GM23248 (cell line): Measurements from ENCODE around the gene TMED1. TPM values are rescaled to one million over a fixed set of nuclear protein-coding genes. Genes with fewer than 3 reads are reported as not detected.
A peak's percentile ranks its signal among the peaks of the same experiment; 100 is the strongest.

Experiments
- DNase-seq: peaks from one replicate; pipeline ENCODE4 v3.0.0-alpha.2; 2015
- H2AFZ ChIP-seq: fragments of 200-600 bp; sonication (generic); 2 replicates; pipeline ENCODE4 v1.6.1; 2016; ENCODE audit warnings: antibody characterized with exemption
- H3F3A ChIP-seq: fragments of 200-600 bp; sonication (generic); 2 replicates; pipeline ENCODE4 v1.6.1; 2016; ENCODE audit warnings: mild to moderate bottlenecking, antibody characterized with exemption, mixed run types; ENCODE audit not compliant: insufficient read depth
- H3K27ac ChIP-seq: fragments of 200-600 bp; sonication (generic); 2 replicates; pipeline ENCODE4 v1.5.1; 2016; ENCODE audit warnings: mild to moderate bottlenecking
- H3K27me3 ChIP-seq: fragments of 200-600 bp; sonication (generic); replicated peaks from 2 replicates; pipeline ENCODE4 v1.6.1; 2016; ENCODE audit warnings: mild to moderate bottlenecking; ENCODE audit not compliant: insufficient read depth
- H3K36me3 ChIP-seq: fragments of 200-600 bp; sonication (generic); 2 replicates; pipeline ENCODE4 v1.6.1; 2016; ENCODE audit warnings: low read depth, mild to moderate bottlenecking
- H3K4me1 ChIP-seq: fragments of 200-600 bp; sonication (generic); 2 replicates; pipeline ENCODE4 v1.6.1; 2016; ENCODE audit warnings: mild to moderate bottlenecking; ENCODE audit not compliant: insufficient read depth
- H3K4me2 ChIP-seq: fragments of 200-600 bp; sonication (generic); one replicate; pipeline ENCODE4 v1.6.1; 2016; ENCODE audit warnings: mild to moderate bottlenecking; ENCODE audit not compliant: unreplicated experiment
- H3K4me3 ChIP-seq: fragments of 200-600 bp; sonication (generic); 2 replicates; pipeline ENCODE4 v1.5.1; 2016; ENCODE audit warnings: mild to moderate bottlenecking
- H3K79me2 ChIP-seq: fragments of 200-600 bp; sonication (generic); 2 replicates; pipeline ENCODE4 v1.6.1; 2016; ENCODE audit warnings: mild to moderate bottlenecking; ENCODE audit not compliant: insufficient read depth
- H3K9ac ChIP-seq: fragments of 200-600 bp; sonication (generic); 2 replicates; pipeline ENCODE4 v1.6.1; 2016; ENCODE audit warnings: mild to moderate bottlenecking
- H3K9me2 ChIP-seq: fragments of 200-600 bp; sonication (generic); 2 replicates; pipeline ENCODE4 v1.6.1; 2016; ENCODE audit warnings: mixed run types, mild to moderate bottlenecking, moderate library complexity; ENCODE audit not compliant: insufficient read depth
- H3K9me3 ChIP-seq: fragments of 200-600 bp; sonication (generic); one replicate; pipeline ENCODE4 v1.6.1; 2017; ENCODE audit warnings: low read depth
- H4K20me1 ChIP-seq: fragments of 200-600 bp; sonication (generic); 2 replicates; pipeline ENCODE4 v1.6.0; 2016; ENCODE audit not compliant: insufficient read depth
- EZH2 ChIP-seq: fragments of 200-600 bp; sonication (generic); IDR thresholded peaks from 2 replicates; pipeline ENCODE4 v1.6.1; 2018; ENCODE audit warnings: antibody characterized with exemption, mild to moderate bottlenecking; ENCODE audit not compliant: insufficient read depth, poor library complexity, severe bottlenecking
- EZH2phosphoT487 ChIP-seq: fragments of 200-600 bp; sonication (generic); IDR thresholded peaks from 2 replicates; pipeline ENCODE4 v1.6.1; 2018; ENCODE audit warnings: antibody characterized with exemption, moderate library complexity, mild to moderate bottlenecking, low read depth; ENCODE audit not compliant: insufficient read depth
- WGBS, 2 experiments: methylation state at CpG; one replicate each; pipeline ENCODE4 v1.1.6; 2015 to 2017; ENCODE audit warnings: low lambda C conversion rate in 2 of 2, low coverage in 1 of 2; ENCODE audit errors: missing lambda C conversion rate in 2 of 2; 5-methylcytosine and 5-hydroxymethylcytosine counted together
- in situ Hi-C: fragments of 300-500 bp; cut with MboI; formaldehyde crosslinking; loops from 2 replicates; pipeline ENCODE4 v1.15.0; 2020
- polyA plus RNA-seq: library from polyadenylated mRNA; unstranded; fragments of >200 nt; fragmentation: Nextera tagmentation; extraction: Ambion mirVana; gene quantifications from 2 replicates; pipeline ENCODE4 v1.2.1, GENCODE V29; 2016
- total RNA-seq: library from RNA; depleted of rRNA; stranded (reverse); fragments of >200 nt; shearing (Covaris generic); gene quantifications from 2 replicates; pipeline ENCODE4 v1.2.3, GENCODE V29; 2014

Gene TMED1
- total and polyA plus RNA-seq, 2 experiments from 2014 or later = 66.4 to 68.2 TPM

GRCh38 chr19:10874024-10874423 lies 38.0 kb upstream of the TMED1 start:
- no peak overlapping the region for H3K9ac ChIP-seq
- no peaks in the 10 kb centered on the region for H3K27me3 ChIP-seq
- peaks cover 74% of the 10 kb centered on the region for H3K79me2 ChIP-seq
- no peak overlapping the region for H2AFZ ChIP-seq
- no peak overlapping the region for H3K4me3 ChIP-seq
- WGBS, 2 experiments = 90% methylated on average over 1 of the region's 1 CpG
- no peaks in the 10 kb centered on the region for H3K9me2 ChIP-seq
- in situ Hi-C loops = no loop called here
- DNase-seq = no peak
- TF ChIP-seq EZH2phosphoT487 (no peak), EZH2 (no peak)
- H3K4me2 ChIP-seq = peak overlapping the region; percentile 1
- H3K36me3 ChIP-seq = no peaks in the 10 kb centered on the region
- H3K9me3 ChIP-seq = no peaks in the 10 kb centered on the region
- no peaks in the 10 kb centered on the region; the same call in 1 of the 2 replicates for H4K20me1 ChIP-seq
- peaks cover 10% of the 10 kb centered on the region for H3K4me1 ChIP-seq
- no peak overlapping the region for H3K27ac ChIP-seq
- H3F3A ChIP-seq = peaks cover 10% of the 10 kb centered on the region

- H3K4me2 ChIP-seq = peak overlapping the region; percentile 87
- peaks cover 10% of the 10 kb centered on the region for H3F3A ChIP-seq
- H4K20me1 ChIP-seq = no peaks in the 10 kb centered on the region; the same call in 1 of the 2 replicates
- H3K27ac ChIP-seq = peak overlapping the region; percentile 50
- DNase-seq = peak; percentile 57
- H3K9me3 ChIP-seq = no peaks in the 10 kb centered on the region
- in situ Hi-C loops = no loop called here
- H3K79me2 ChIP-seq = peaks cover 60% of the 10 kb centered on the region
- peak overlapping the region; percentile 65 for H2AFZ ChIP-seq
- H3K4me3 ChIP-seq = peak overlapping the region; percentile 93
- H3K4me1 ChIP-seq = peaks cover 10% of the 10 kb centered on the region
- H3K9ac ChIP-seq = peak overlapping the region; percentile 88
- H3K9me2 ChIP-seq = no peaks in the 10 kb centered on the region
- H3K36me3 ChIP-seq = no peaks in the 10 kb centered on the region
- WGBS, 2 experiments = 5 to 8% methylated on average over 16 of the region's 16 CpGs
- no peaks in the 10 kb centered on the region for H3K27me3 ChIP-seq
- no peak for TF ChIP-seq EZH2
- no peak for TF ChIP-seq EZH2phosphoT487
Observed at GRCh38 chr19:10872546-10873107, 36.6 kb upstream of the TMED1 start.

- Histone ChIP-seq H3K4me1 (peaks cover 10% of the 10 kb centered on the region), H4K20me1 (no peaks in the 10 kb centered on the region; the same call in 1 of the 2 replicates), H3K4me2 (peak overlapping the region; percentile 87), H3F3A (peaks cover 10% of the 10 kb centered on the region), H3K9ac (peak overlapping the region; percentile 88), H3K79me2 (peaks cover 53% of the 10 kb centered on the region), H3K9me2 (no peaks in the 10 kb centered on the region), H3K27me3 (no peaks in the 10 kb centered on the region), H3K27ac (peak overlapping the region; percentile 50), H3K9me3 (no peaks in the 10 kb centered on the region), H3K36me3 (no peaks in the 10 kb centered on the region), H2AFZ (peak overlapping the region; percentile 65), H3K4me3 (peak overlapping the region; percentile 93)
- no peak for TF ChIP-seq EZH2phosphoT487
- TF ChIP-seq EZH2 = no peak
- in situ Hi-C loops = no loop called here
- WGBS, 2 experiments = 0 to 1% methylated on average over 10 to 79 of the region's 90 CpGs
- peak; percentile 62 for DNase-seq
Observed at GRCh38 chr19:10871711-10872545, 35.9 kb upstream of the TMED1 start.

GRCh38 chr19:10870955-10871603 lies 35.1 kb upstream of the TMED1 start, which contains the start of gene CARM1:
Gene CARM1, plus strand, starts transcription at chr19:10871553. Its CDS starts 150 bp downstream, at chr19:10871703.
- peak within 1 kb of the TSS; percentile 59 for H3K27ac ChIP-seq
- in situ Hi-C loops = no loop called here
- 1 to 2% methylated on average over 19 to 44 of the region's 99 CpGs for WGBS, 2 experiments

More at GRCh38 chr19:10870955-10871603, 35.1 kb upstream of the TMED1 start, which contains the start of gene CARM1:
- peak within 1 kb of the TSS; percentile 88 for H3K9ac ChIP-seq
- peak within 1 kb of the TSS; percentile 97 for H2AFZ ChIP-seq
- H3K4me3 ChIP-seq = peak within 1 kb of the TSS; percentile 93
- TF ChIP-seq EZH2phosphoT487 (no peak), EZH2 (no peak)
- H3F3A ChIP-seq = peaks cover 10% of the 10 kb centered on the region
- H3K36me3 ChIP-seq = no peaks in the 10 kb centered on the region
- H3K27me3 ChIP-seq = no peaks in the 10 kb centered on the region
- H3K9me3 ChIP-seq = no peaks in the 10 kb centered on the region
- peaks cover 10% of the 10 kb centered on the region for H3K4me1 ChIP-seq
- DNase-seq = peak; percentile 99
- H4K20me1 ChIP-seq = no peaks in the 10 kb centered on the region; the same call in 1 of the 2 replicates
- no peaks in the 10 kb centered on the region for H3K9me2 ChIP-seq
- peaks cover 45% of the 10 kb centered on the region for H3K79me2 ChIP-seq
- peak within 1 kb of the TSS; percentile 87 for H3K4me2 ChIP-seq
